Right lobe of liver (tissue), 6 donors: Measurements from ENCODE around the gene KRTAP10-4. TPM values are rescaled to one million over a fixed set of nuclear protein-coding genes. Genes with fewer than 3 reads are reported as not detected.

Experiments used
- ATAC-seq, 4 donors: fragments of 200-7000 bp; cut with Tn5 transposase; one replicate each; pipeline ENCODE4 v1.9.1; 2020; ENCODE audit warnings: mild to moderate bottlenecking in 4 of 4, moderate library complexity in 4 of 4
- DNase-seq, 3 donors: peaks; one replicate each; pipeline ENCODE4 v3.0.0-alpha.2; 2020
- H3K27ac ChIP-seq, 3 donors: fragments of 200-600 bp; one replicate each; pipeline ENCODE4 v1.8.0; 2022
- H3K27me3 ChIP-seq, 2 donors: fragments of 200-600 bp; one replicate each; pipeline ENCODE4 v1.8.0; 2022
- H3K36me3 ChIP-seq, 4 donors: fragments of 200-600 bp; sonication (generic) in 1 of 4; one replicate each; pipeline versions ENCODE4 v1.5.1 to v1.8.0; 2017 to 2022; ENCODE audit warnings: control low read depth in 1 of 4
- H3K4me1 ChIP-seq, 4 donors: fragments of 200-600 bp; sonication (generic) in 1 of 4; one replicate each; pipeline versions ENCODE4 v1.5.1 to v1.8.0; 2017 to 2022; ENCODE audit warnings: control low read depth in 1 of 4
- H3K4me3 ChIP-seq, 3 donors: fragments of 200-600 bp; one replicate each; pipeline ENCODE4 v1.8.0; 2022
- H3K9me3 ChIP-seq, 4 donors: fragments of 200-600 bp; sonication (generic) in 1 of 4; one replicate each; pipeline versions ENCODE4 v1.5.1 to v1.8.0; 2017 to 2022; ENCODE audit warnings: control low read depth in 1 of 4
- CTCF ChIP-seq, 4 donors: fragments of 200-600 bp in 3 of 4; fragments of 450-650 bp in 1 of 4; IDR thresholded peaks; one replicate each; pipeline versions ENCODE4 v1.5.1 to v1.8.0; 2016 to 2022; ENCODE audit warnings: antibody characterized with exemption in 4 of 4, mild to moderate bottlenecking in 2 of 4
- POLR2A ChIP-seq: fragments of 450-650 bp; IDR thresholded peaks from one replicate; pipeline ENCODE4 v1.6.1; 2017; ENCODE audit warnings: antibody characterized with exemption, mild to moderate bottlenecking
- WGBS: methylation state at CpG from one replicate; pipeline ENCODE4 v1.1.6; 2018; ENCODE audit warnings: low coverage, low lambda C conversion rate; ENCODE audit not compliant: insufficient coverage; ENCODE audit errors: missing lambda C conversion rate; 5-methylcytosine and 5-hydroxymethylcytosine counted together
- intact Hi-C, 2 donors: fragments of 100-400 bp; cut with DNase I; formaldehyde crosslinking; loops; one replicate each; pipeline versions ENCODE4 v1.11.2 to v1.14.1; 2022
- total RNA-seq, 6 experiments: library from RNA; depleted of rRNA in 2 of 6; stranded (reverse); fragments of >200 nt in 2 of 6; fragmentation: NEBNext Ultra II Directional in 3 of 6; extraction: Animal tissue kit (Norgen Biotek cat#: 25700) in 3 of 6; gene quantifications; one replicate each; pipeline versions ENCODE4 v1.1.0 to v1.2.4, GENCODE V29; 2016 to 2023
- donor health status: DM: no; HTN: yes; CAD: no.
- donor health status: DM: no; HTN: no; CAD: no.
- donor health status: DM: no; HTN: no; CAD: no.
- donor health status: DM: no; HTN: yes; CAD: no.
- donor health status: DM: no; HTN: yes; CAD: no.

The KRTAP10-4 gene
- total RNA-seq, 6 experiments from 2014 or later: not detected

GRCh38 chr21:44540741-44541288 is 32.7 kb upstream of the KRTAP10-4 start:
- intact Hi-C loops: no loop called here
- Histone ChIP-seq H3K27me3 (no peaks in the 10 kb centered on the region), H3K27ac (no peak overlapping the region), H3K4me1 (no peaks in the 10 kb centered on the region), H3K9me3 (no peaks in the 10 kb centered on the region), H3K36me3 (no peaks in the 10 kb centered on the region), H3K4me3 (no peak overlapping the region)
- DNase-seq: no peak
- WGBS: 74% methylated on average over 9 of the region's 11 CpGs
- no peak for ATAC-seq
- TF ChIP-seq POLR2A (no peak), CTCF (IDR thresholded peaks at IDR 0.05) (no peak)

GRCh38 chr21:44542716-44543115 is 30.8 kb upstream of the KRTAP10-4 start:
- Histone ChIP-seq H3K27ac (no peak overlapping the region), H3K4me1 (no peaks in the 10 kb centered on the region), H3K27me3 (no peaks in the 10 kb centered on the region), H3K36me3 (no peaks in the 10 kb centered on the region), H3K4me3 (no peak overlapping the region), H3K9me3 (no peaks in the 10 kb centered on the region)
- ATAC-seq (no peak), DNase-seq (no peak)
- TF ChIP-seq CTCF (IDR thresholded peaks at IDR 0.05): no peak
- TF ChIP-seq POLR2A: no peak
- 60% methylated on average over 1 of the region's 1 CpG for WGBS
- intact Hi-C loops: no loop called here

GRCh38 chr21:44544566-44544965 is 29.0 kb upstream of the KRTAP10-4 start:
- Histone ChIP-seq H3K36me3 (no peaks in the 10 kb centered on the region), H3K4me1 (no peaks in the 10 kb centered on the region), H3K27me3 (no peaks in the 10 kb centered on the region), H3K27ac (no peak overlapping the region), H3K9me3 (no peaks in the 10 kb centered on the region), H3K4me3 (no peak overlapping the region)
- DNase-seq (no peak), ATAC-seq (no peak)
- WGBS: 40% methylated on average over 2 of the region's 3 CpGs
- no peak for TF ChIP-seq CTCF (IDR thresholded peaks at IDR 0.05)
- TF ChIP-seq POLR2A: no peak
- intact Hi-C loops: no loop called here

- DNase-seq: no peak
- WGBS: 48% methylated on average over 5 of the region's 5 CpGs
Observed at GRCh38 chr21:44547656-44548331, 25.7 kb upstream of the KRTAP10-4 start.

More at GRCh38 chr21:44547656-44548331, 25.7 kb upstream of the KRTAP10-4 start:
- Histone ChIP-seq H3K4me1 (no peaks in the 10 kb centered on the region), H3K36me3 (no peaks in the 10 kb centered on the region), H3K27me3 (no peaks in the 10 kb centered on the region), H3K9me3 (no peaks in the 10 kb centered on the region), H3K4me3 (no peak overlapping the region), H3K27ac (no peak overlapping the region)
- intact Hi-C loops: no loop called here
- no peak for ATAC-seq
- TF ChIP-seq POLR2A: no peak
- no peak for TF ChIP-seq CTCF (IDR thresholded peaks at IDR 0.05)
